Astrocyte (in vitro differentiated cells and primary cell): Measurements from ENCODE around the gene ANO4.

ENCODE experiments used
- EZH2 ChIP-seq: IDR thresholded peaks from 2 replicates; pipeline ENCODE4 v1.6.1; 2012; ENCODE audit warnings: mild to moderate bottlenecking, low read length, inconsistent platforms; ENCODE audit not compliant: insufficient read depth
- TF ChIP-seq, protein P1 (sequence below): IDR thresholded peaks from 2 replicates; pipeline ENCODE4 v1.5.1; 2011; ENCODE audit warnings: low read depth, mild to moderate bottlenecking, inconsistent platforms, low read length, moderate library complexity; ENCODE audit not compliant: insufficient read depth

DNA sequence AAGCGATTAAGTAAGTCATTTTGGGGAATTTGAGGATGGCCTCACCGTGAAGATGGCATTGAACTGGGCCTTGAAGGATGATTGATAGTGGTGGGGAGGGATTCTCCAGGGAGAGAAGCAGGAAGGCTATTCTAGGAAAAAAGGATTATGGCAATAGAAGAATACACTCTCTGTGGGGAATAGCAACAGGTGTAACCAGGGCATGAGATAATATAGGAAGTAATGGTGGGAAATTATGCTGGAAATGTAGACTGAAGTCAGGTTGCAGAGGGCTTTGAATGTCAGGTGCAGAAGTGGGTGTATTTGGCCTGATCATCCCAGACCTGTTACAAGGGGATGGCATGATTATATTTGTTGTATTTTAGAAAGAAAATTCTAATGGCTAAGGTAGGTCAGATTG, 4.6 kb upstream of the ANO4 start:
- TF ChIP-seq, protein P1, sequence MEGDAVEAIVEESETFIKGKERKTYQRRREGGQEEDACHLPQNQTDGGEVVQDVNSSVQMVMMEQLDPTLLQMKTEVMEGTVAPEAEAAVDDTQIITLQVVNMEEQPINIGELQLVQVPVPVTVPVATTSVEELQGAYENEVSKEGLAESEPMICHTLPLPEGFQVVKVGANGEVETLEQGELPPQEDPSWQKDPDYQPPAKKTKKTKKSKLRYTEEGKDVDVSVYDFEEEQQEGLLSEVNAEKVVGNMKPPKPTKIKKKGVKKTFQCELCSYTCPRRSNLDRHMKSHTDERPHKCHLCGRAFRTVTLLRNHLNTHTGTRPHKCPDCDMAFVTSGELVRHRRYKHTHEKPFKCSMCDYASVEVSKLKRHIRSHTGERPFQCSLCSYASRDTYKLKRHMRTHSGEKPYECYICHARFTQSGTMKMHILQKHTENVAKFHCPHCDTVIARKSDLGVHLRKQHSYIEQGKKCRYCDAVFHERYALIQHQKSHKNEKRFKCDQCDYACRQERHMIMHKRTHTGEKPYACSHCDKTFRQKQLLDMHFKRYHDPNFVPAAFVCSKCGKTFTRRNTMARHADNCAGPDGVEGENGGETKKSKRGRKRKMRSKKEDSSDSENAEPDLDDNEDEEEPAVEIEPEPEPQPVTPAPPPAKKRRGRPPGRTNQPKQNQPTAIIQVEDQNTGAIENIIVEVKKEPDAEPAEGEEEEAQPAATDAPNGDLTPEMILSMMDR: no peak
- TF ChIP-seq EZH2: no peak
